HepG2 (cell line): ENCODE results near the gene SYTL2. TPM values are rescaled to one million over a fixed set of nuclear protein-coding genes. Genes with fewer than 3 reads are reported as not detected.
A peak's percentile ranks its signal among the peaks of the same experiment; 100 is the strongest.

Experiments used
- ATAC-seq: fragments of 200-7000 bp; cut with Tn5 transposase; 3 replicates; pipeline ENCODE4 v1.9.1; 2020; ENCODE audit warnings: mild to moderate bottlenecking, moderate library complexity
- BruUV-seq: library from RNA; stranded (reverse); fragments of 400-500 nt; replicated peaks from 2 replicates; lab custom pipeline; 2021; lab: Mats Ljungman, UMichigan
- CTCF ChIA-PET: fragments of 300-600 bp; formaldehyde crosslinking; extraction: SDS; loops from one replicate; lab custom pipeline; 2021; ENCODE audit warnings: low total read pairs, inconsistent platforms, low intra/inter-chr PET ratio; lab: Yijun Ruan, JAX
- POLR2A ChIA-PET: fragments of 350-600 bp; sonication (Branson Sonifier 250); formaldehyde crosslinking; loops from one replicate; lab custom pipeline; 2020; ENCODE audit warnings: antibody characterized with exemption, inconsistent platforms; lab: Yijun Ruan, JAX
- DNase-seq: peaks from one replicate; pipeline ENCODE4 v3.0.0-alpha.2; 2015; ENCODE audit warnings: low spot score
- FAIRE-seq: peaks from 3 replicates; lab custom pipeline; 2011; peaks lifted over from hg19 to GRCh38; lab: Jason Lieb, UNC
- H2AFZ ChIP-seq: one replicate; pipeline ENCODE4 v1.6.1; 2011; ENCODE audit warnings: low read length, inconsistent platforms
- H3K27ac ChIP-seq: fragments of 300-600 bp; 3 replicates; pipeline ENCODE4 v1.8.0; 2011; ENCODE audit warnings: mixed run types, mild to moderate bottlenecking, mixed read lengths, low read length, inconsistent platforms; ENCODE audit not compliant: insufficient read depth; ENCODE audit errors: extremely low read length
- H3K27me3 ChIP-seq, 2 experiments: fragments of 200-600 bp in 1 of 2; 2 replicates in 1 of 2; 3 replicates in 1 of 2; pipeline versions ENCODE4 v1.6.0 to v1.8.0; 2011; ENCODE audit warnings: low read length in 2 of 2, mild to moderate bottlenecking in 2 of 2, moderate library complexity in 2 of 2, inconsistent platforms in 1 of 2; ENCODE audit not compliant: insufficient read depth in 2 of 2, control insufficient read depth in 1 of 2
- H3K36me3 ChIP-seq, 2 experiments: fragments of 200-600 bp in 1 of 2; replicated peaks in 1 of 2; 2 replicates in 1 of 2; 3 replicates in 1 of 2; pipeline versions ENCODE4 v1.5.1 to v1.8.0; 2011; ENCODE audit warnings: low read length in 2 of 2, inconsistent platforms in 1 of 2; ENCODE audit not compliant: insufficient read depth in 2 of 2, control insufficient read depth in 1 of 2
- H3K4me1 ChIP-seq: 2 replicates; pipeline ENCODE4 v1.5.1; 2012; ENCODE audit warnings: low read length, inconsistent platforms; ENCODE audit not compliant: insufficient read depth
- H3K4me2 ChIP-seq: 2 replicates; pipeline ENCODE4 v1.6.0; 2011; ENCODE audit warnings: low read depth, low read length, inconsistent platforms
- H3K4me3 ChIP-seq, 3 experiments: fragments of 200-600 bp in 1 of 3; sonication (generic), shearing (Covaris generic) in 1 of 3; replicated peaks in 1 of 3; 2 replicates each; pipeline ENCODE4 v1.5.1; 2011 to 2016; ENCODE audit warnings: low read length in 3 of 3, inconsistent platforms in 2 of 3, low read depth in 2 of 3, mild to moderate bottlenecking in 2 of 3, control low read depth in 1 of 3, mixed read lengths in 1 of 3; ENCODE audit not compliant: insufficient read depth in 1 of 3
- H3K79me2 ChIP-seq: one replicate; pipeline ENCODE4 v1.6.1; 2011; ENCODE audit warnings: low read length, inconsistent platforms; ENCODE audit not compliant: insufficient read depth
- H3K9ac ChIP-seq: 2 replicates; pipeline ENCODE4 v1.6.0; 2011; ENCODE audit warnings: mild to moderate bottlenecking, low read depth, low read length, inconsistent platforms; ENCODE audit not compliant: insufficient read depth
- H3K9me3 ChIP-seq: 2 replicates; pipeline ENCODE4 v1.5.1; 2012; ENCODE audit warnings: mild to moderate bottlenecking, low read length
- H4K20me1 ChIP-seq: 2 replicates; pipeline ENCODE4 v1.6.0; 2011; ENCODE audit warnings: inconsistent platforms, mild to moderate bottlenecking, low read length, moderate library complexity; ENCODE audit not compliant: insufficient read depth
- BORCS8-MEF2B ChIP-seq: sonication (generic); formaldehyde crosslinking; IDR thresholded peaks from 2 replicates; pipeline ENCODE4 v1.8.0; 2022; ENCODE audit warnings: mild to moderate bottlenecking, missing genetic modification reagents
- FOSL2 ChIP-seq: sonication (generic); formaldehyde crosslinking; IDR thresholded peaks from 2 replicates; pipeline ENCODE4 v1.4.0; 2020; ENCODE audit warnings: missing genetic modification reagents
- GRHL1 ChIP-seq: sonication (generic); formaldehyde crosslinking; conservative IDR thresholded peaks from 2 replicates; pipeline ENCODE4 v1.8.0; 2022; ENCODE audit warnings: missing genetic modification reagents
- HMG20A ChIP-seq: IDR thresholded peaks from 2 replicates; pipeline ENCODE4 v1.6.1; 2016; ENCODE audit warnings: borderline replicate concordance
- MAZ ChIP-seq, 2 experiments: sonication (generic) in 1 of 2; formaldehyde crosslinking in 1 of 2; IDR thresholded peaks; 2 replicates each; pipeline versions ENCODE4 v1.5.0 to v1.6.1; 2012 to 2020; ENCODE audit warnings: low read depth in 2 of 2, mild to moderate bottlenecking in 2 of 2, borderline replicate concordance in 1 of 2, improper control_type of control experiment in 1 of 2, low read length in 1 of 2, missing genetic modification reagents in 1 of 2, moderate library complexity in 1 of 2
- ZFP36 ChIP-seq: fragments of 150-350 bp; IDR thresholded peaks from 2 replicates; pipeline ENCODE4 v1.6.1; 2018; ENCODE audit warnings: borderline replicate concordance, low read length, low read depth; ENCODE audit not compliant: partially characterized antibody
- ZNF7 ChIP-seq: IDR thresholded peaks from 2 replicates; pipeline ENCODE4 v1.6.1; 2016; ENCODE audit warnings: missing biosample characterization, missing genetic modification reagents
- ZNF740 ChIP-seq: sonication (generic); formaldehyde crosslinking; IDR thresholded peaks from 2 replicates; pipeline ENCODE4 v1.4.0; 2020; ENCODE audit warnings: missing genetic modification reagents
- WGBS: methylation state at CpG from one replicate; pipeline ENCODE4 v1.1.6; 2017; ENCODE audit warnings: low lambda C conversion rate; 5-methylcytosine and 5-hydroxymethylcytosine counted together
- in situ Hi-C: cut with HindIII; loops from 2 replicates; pipeline ENCODE4 v1.10.0; 2017; ENCODE audit warnings: low pct_unique_long_range_greater_than_20kb; ENCODE audit not compliant: extremely low pct_ligation_motif_present
- intact Hi-C: fragments of 100-400 bp; cut with micrococcal nuclease; formaldehyde crosslinking; loops from one replicate; pipeline ENCODE4 v1.10.0; 2022; ENCODE audit not compliant: unreplicated experiment
- polyA plus RNA-seq, 8 experiments: library from polyadenylated mRNA; depleted of rRNA in 3 of 8; stranded (reverse) in 7 of 8; unstranded in 1 of 8; fragments of >200 nt; fragmentation: Illumina TruSeq in 4 of 8; extraction: Trizol in 4 of 8; gene quantifications; 2 replicates each; pipeline versions ENCODE4 v1.2.1 to v1.2.3, GENCODE V29; 2011 to 2016; ENCODE audit warnings: low read depth in 4 of 8, missing spikeins in 1 of 8, mixed read lengths in 1 of 8; ENCODE audit not compliant: insufficient read depth in 1 of 8
- total RNA-seq, 5 experiments: library from RNA; depleted of rRNA; stranded (reverse); fragments of >200 nt; fragmentation: Illumina TruSeq; extraction: Trizol; gene quantifications; 2 replicates each; pipeline ENCODE4 v1.2.3, GENCODE V29; 2016; ENCODE audit warnings: low read depth in 1 of 5

SYTL2 gene
- total and polyA plus RNA-seq, 2 of the 13 experiments (the other 11 are each of a cell fraction or from before 2014, with no cell fraction given): 0.77 to 0.90 TPM

DNA sequence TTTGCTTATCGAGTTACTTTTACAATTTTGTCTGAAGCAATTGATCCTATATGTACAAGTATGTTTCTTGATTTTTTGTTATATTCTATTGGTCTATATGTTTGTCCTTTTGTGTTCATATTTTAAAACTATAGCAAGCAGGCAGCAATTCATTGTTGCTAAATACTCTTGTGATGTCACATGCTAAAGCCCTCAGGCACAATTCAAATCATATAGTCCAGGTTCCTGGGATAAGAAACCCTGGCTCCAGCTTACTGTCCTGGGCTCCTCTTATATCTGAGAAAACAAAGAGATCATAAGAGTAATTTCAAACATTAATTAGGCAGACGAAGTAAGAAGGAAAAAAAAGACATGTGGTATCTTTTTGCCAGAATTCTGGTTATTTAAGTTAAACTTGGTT lies 37.6 kb upstream of the SYTL2 start (continued):
- TF ChIP-seq BORCS8-MEF2B: no peak
- TF ChIP-seq, all 625 proteins: peak for 0

- intact Hi-C loops: no loop called here
- Histone ChIP-seq H3K9ac (no peak overlapping the region), H3K79me2 (no peaks in the 10 kb centered on the region), H3K4me1 (no peaks in the 10 kb centered on the region), H3K27ac (no peak overlapping the region), H3K27me3 (no peaks in the 10 kb centered on the region), H3K4me3 (no peak overlapping the region), H3K4me2 (no peak overlapping the region), H3K36me3 (no peaks in the 10 kb centered on the region), H3K9me3 (no peaks in the 10 kb centered on the region), H2AFZ (no peak overlapping the region), H4K20me1 (no peaks in the 10 kb centered on the region)
- BruUV-seq: no TSS peak
- no peak for FAIRE-seq
- DNase-seq: no peak
- ChIA-PET POLR2A (no interaction called here), CTCF (no interaction called here)
- no peak for ATAC-seq
- 22% methylated on average over 3 of the region's 3 CpGs for WGBS
- in situ Hi-C loops: no loop called here
- TF ChIP-seq HMG20A (CRISPR knock-in tag) (no peak), FOSL2 (CRISPR knock-in tag) (0 out of 2 replicates have a peak, but pooled peaks have one; percentile 23)
- TF ChIP-seq, all 625 proteins: peak for 1
Observed at GRCh38 chr11:85848006-85848405, 37.1 kb upstream of the SYTL2 start.

- H3K9ac ChIP-seq: no peak overlapping the region
- DNase-seq (no peak), ATAC-seq (no peak)
- intact Hi-C loops (no loop called here), in situ Hi-C loops (no loop called here)
- no peak overlapping the region for H3K27ac ChIP-seq
- no peaks in the 10 kb centered on the region for H4K20me1 ChIP-seq
- no TSS peak for BruUV-seq
- H3K4me3 ChIP-seq: no peak overlapping the region
- H3K79me2 ChIP-seq: no peaks in the 10 kb centered on the region
- no peaks in the 10 kb centered on the region for H3K27me3 ChIP-seq
- POLR2A ChIA-PET: no interaction called here
- H3K4me2 ChIP-seq: no peak overlapping the region
- no peaks in the 10 kb centered on the region for H3K4me1 ChIP-seq
- TF ChIP-seq MAZ (IDR thresholded peaks at IDR 0.05; ENCODE audit: borderline replicate concordance, low read depth, low read length) (no peak), MAZ (CRISPR knock-in tag; IDR thresholded peaks at IDR 0.05; ENCODE audit: low read depth) (no peak), GRHL1 (CRISPR knock-in tag) (no peak), ZFP36 (peak; percentile 12), ZNF740 (CRISPR knock-in tag) (no peak), ZNF7 (CRISPR knock-in tag) (peak; percentile 95)
- TF ChIP-seq, all 625 proteins: peak for 2
- Histone ChIP-seq H2AFZ (no peak overlapping the region), H3K36me3 (no peaks in the 10 kb centered on the region), H3K9me3 (no peaks in the 10 kb centered on the region)
- no peak for FAIRE-seq
- CTCF ChIA-PET: no interaction called here
Observed at GRCh38 chr11:85847436-85847835, 36.5 kb upstream of the SYTL2 start.
